Epithelial cell of proximal tubule (primary cell): Measurements from ENCODE around the gene ARRB1. TPM values are rescaled to one million over a fixed set of nuclear protein-coding genes. Genes with fewer than 3 reads are reported as not detected.

Experiments
- DNase-seq: peaks from one replicate; pipeline ENCODE4 v3.0.0-alpha.2; 2011; ENCODE audit warnings: low read depth
- H3K4me3 ChIP-seq: 2 replicates; pipeline ENCODE4 v1.5.1; 2011; ENCODE audit warnings: low read depth, mild to moderate bottlenecking, low read length
- total RNA-seq: library from RNA; depleted of rRNA; stranded (reverse); fragments of >200 nt; gene quantifications from 2 replicates; pipeline ENCODE4 v1.2.3, GENCODE V29; 2015
- TF ChIP-seq, protein P1 (sequence below): conservative IDR thresholded peaks from 2 replicates; pipeline ENCODE4 v1.5.1; 2012; ENCODE audit warnings: low read depth, mild to moderate bottlenecking, low read length

ARRB1 gene
- total RNA-seq, 1 donor from 2014 or later: 13.8 TPM

DNA sequence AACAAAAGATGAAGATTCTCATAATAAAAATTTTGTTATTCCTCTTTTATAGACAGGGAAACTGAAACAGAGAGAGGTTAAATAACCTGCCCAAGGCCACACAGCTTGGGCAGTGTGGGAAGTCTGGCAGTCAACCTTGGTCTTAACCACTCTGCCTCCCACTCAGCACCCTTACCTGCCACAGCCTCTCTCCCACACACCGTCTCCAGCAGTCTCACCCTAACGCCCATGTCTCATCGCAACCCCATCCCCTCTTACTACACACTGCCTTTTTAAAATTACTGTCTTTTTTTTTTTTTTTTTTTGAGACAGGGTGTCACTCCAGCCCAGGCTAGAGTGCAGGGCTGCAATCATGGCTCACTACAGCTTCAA lies 25.0 kb downstream of the ARRB1 start:
- DNase-seq: no peak
- TF ChIP-seq, protein P1, sequence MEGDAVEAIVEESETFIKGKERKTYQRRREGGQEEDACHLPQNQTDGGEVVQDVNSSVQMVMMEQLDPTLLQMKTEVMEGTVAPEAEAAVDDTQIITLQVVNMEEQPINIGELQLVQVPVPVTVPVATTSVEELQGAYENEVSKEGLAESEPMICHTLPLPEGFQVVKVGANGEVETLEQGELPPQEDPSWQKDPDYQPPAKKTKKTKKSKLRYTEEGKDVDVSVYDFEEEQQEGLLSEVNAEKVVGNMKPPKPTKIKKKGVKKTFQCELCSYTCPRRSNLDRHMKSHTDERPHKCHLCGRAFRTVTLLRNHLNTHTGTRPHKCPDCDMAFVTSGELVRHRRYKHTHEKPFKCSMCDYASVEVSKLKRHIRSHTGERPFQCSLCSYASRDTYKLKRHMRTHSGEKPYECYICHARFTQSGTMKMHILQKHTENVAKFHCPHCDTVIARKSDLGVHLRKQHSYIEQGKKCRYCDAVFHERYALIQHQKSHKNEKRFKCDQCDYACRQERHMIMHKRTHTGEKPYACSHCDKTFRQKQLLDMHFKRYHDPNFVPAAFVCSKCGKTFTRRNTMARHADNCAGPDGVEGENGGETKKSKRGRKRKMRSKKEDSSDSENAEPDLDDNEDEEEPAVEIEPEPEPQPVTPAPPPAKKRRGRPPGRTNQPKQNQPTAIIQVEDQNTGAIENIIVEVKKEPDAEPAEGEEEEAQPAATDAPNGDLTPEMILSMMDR: no peak
- no peak overlapping the region for H3K4me3 ChIP-seq

DNA sequence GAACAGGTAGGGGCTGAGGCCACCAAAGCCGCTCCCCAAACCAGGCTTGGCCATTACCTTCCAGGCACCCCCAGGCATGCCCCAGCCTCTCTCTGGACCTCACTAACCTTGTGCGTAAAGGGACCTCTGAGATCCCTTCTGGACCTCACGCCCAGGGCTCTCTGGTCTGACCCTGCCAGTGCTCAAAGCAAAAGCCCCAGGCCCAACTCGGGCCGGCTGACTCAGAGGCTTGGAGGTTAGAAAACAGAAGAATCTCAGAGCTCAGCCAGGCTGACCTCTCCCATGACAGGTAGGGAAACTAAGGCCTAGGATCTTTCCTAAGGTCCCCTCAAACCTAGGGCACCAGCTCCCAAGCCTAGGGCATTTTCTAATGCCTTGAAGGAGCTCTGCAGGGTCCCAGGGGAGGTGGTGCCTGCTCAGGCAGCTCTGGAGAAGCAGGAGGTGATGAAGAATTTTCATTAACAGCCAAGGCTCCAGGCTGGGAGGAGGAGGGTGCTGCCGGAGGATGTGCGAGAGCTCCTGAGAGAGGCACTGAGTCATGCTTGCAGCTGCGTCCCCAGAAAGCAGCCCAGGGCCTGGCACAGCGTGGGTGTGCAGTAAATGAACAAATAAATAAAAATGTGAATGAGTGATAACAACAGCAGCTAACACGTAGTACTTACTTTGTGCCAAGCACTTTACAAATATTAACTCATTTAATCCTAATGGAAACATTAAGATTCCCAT lies 25.6 kb downstream of the ARRB1 start:
- TF ChIP-seq, protein P1: no peak
- no peak overlapping the region for H3K4me3 ChIP-seq
- no peak for DNase-seq

DNA sequence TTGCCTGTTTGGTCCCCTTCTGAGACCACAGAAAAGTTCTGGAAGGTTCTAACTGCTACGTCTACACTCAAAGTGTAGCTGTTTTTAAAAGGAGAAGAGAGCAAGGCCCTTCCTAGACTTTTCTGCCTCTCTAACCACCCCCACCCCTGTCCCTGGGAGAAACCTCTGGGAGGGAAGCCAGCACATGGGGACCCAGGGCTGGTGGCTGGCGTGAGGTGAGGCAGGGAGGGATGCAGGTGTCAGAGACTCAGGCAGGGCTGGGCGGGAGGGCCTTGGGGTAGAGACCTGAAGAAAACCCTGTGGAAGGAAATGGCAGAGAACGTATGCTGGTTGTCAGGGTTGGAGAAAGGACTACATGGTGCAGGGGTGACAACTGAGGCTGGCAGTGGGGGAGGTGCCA lies 26.7 kb downstream of the ARRB1 start:
- TF ChIP-seq, protein P1: no peak
- DNase-seq: no peak
- no peak overlapping the region for H3K4me3 ChIP-seq

DNA sequence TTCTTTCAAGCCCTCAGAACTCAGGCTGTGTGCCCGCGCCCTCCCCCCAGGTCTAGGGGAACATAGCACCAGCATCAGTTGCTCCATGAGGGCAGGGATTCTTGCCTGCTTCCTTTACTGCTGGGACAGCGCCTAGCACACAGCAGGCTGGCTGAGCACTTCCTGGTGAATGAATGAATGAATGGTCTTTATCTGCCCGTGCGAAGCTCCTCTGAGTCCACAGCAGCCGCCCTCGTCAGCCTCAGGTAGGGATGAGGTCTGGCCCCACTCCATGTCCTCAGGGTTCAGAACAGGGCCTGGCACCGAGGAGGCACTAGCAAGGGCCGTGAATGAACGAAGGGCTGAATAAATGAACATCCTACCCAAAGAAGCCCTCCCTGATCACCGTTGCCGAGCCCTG lies 27.3 kb downstream of the ARRB1 start:
- H3K4me3 ChIP-seq: no peak overlapping the region
- DNase-seq: no peak
- TF ChIP-seq, protein P1: no peak

DNA sequence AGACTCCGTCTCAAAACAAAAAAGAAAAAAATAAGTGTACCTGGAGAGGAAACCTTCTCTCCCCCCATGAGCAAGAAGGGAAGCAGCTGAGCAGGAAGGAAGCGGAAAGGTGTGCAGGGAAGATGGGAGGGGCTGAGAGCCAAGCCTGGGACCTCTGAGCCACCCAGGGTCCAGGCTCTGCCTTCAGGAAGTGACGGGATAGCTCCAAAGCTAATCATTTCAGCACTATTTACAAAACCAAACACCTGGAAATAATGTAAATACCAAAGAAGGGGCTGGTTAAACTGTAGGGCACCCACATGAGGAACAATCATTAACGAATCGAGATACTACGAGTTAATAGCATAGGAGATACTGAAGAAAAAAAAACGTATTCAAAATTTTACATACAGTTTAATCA lies 27.9 kb downstream of the ARRB1 start:
- TF ChIP-seq, protein P1: no peak
- no peak overlapping the region for H3K4me3 ChIP-seq
- DNase-seq: no peak

DNA sequence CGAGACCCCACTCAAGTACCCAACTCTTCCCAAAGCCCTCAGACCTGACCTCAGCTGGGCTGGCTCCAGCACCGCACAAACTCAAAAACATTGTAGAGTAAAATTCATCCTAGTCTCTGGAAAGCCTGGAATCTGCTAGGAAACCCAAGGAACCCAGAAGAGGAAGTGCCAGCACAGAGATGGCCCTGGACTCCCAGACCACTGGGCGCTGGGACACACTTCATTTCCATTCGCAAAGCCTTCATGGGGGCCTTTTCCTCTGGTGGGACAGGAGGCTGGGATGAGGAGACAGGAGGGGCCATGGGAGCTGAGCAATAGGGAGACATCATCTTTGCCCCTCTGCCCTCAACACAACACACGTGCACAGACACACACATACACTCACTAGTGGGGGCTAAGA lies 30.8 kb downstream of the ARRB1 start:
- TF ChIP-seq, protein P1: no peak
- H3K4me3 ChIP-seq: no peak overlapping the region
- no peak for DNase-seq

DNA sequence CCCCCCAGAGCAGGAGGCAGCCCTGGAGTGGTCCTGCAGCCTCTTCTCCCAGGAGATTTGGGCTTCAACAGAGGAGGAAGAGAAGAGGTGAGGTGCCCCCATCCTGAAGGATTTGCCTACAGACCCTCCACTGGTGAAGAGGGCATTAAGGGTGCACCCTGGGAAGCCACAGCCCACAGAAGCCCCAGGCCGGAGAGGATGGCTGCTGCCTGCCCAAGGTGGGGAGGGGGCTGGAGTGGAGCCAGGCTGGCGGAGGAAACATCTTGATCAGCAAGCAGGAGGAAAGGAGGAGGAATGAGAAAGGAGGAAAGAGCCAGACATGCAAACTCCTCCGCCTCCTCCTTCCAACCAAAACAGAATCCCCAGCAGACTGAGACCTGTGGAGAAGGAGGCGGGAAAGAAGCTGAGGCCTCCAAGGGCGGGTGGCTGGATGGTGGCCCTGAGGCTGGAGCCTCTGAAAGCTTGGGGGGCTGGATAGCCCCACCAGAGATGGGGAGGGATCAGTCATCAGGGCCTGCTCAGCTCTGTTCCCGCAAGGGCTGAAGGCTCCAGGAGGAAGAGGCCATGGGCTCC lies 31.3 kb downstream of the ARRB1 start:
- TF ChIP-seq, protein P1: no peak
- no peak for DNase-seq
- H3K4me3 ChIP-seq: no peak overlapping the region
